CD1c-positive myeloid dendritic cell (primary cell): ENCODE results near the gene STAM.
"Not testable (repeated sequence)": the region's sequence is repeated elsewhere in the genome, so short reads cannot be mapped to it uniquely, and the experiment has no call there.

Experiments used
- DNase-seq: peaks from one replicate; pipeline ENCODE4 v3.0.0-alpha.2; 2016; ENCODE audit errors: extremely low spot score

STAM gene

DNA sequence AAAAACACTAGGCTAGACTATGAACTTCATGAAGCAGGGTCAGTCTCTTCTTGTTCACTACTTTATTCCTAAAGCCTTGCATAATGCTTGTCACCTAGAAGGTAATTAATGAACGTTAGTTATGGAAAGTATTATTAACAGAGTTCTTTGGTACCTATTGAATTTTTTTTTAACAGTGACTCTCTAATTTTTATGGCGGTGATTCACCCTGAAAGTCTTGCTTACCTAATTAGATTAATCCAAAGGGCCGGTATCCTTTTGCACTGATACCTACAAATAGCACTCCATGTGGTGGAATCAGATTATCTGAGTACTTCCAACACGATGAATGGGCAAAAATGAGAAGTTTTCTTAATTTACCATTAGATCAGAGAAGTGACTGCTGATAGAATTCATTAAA, 31.7 kb downstream of the STAM start:
- DNase-seq, result no peak

DNA sequence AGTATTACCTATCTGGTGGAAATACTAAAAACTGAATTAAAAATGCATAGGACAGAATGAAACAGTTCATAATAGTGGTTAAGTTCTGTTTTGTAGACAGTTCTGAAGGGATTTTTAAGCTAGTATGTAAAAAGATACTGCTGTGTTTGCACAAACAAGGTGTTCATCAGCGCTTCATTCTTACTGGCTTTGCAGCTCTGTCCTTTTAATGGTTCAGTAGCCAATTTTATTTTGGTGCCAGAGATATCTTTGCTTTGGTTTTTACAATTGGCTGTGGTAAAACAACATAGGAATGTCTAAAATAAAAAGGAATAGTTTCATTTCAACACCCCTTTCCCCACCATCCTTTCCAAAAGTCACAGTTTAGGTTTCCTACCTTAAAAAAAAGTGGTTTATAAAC, 33.0 kb downstream of the STAM start:
- DNase-seq, result no peak

DNA sequence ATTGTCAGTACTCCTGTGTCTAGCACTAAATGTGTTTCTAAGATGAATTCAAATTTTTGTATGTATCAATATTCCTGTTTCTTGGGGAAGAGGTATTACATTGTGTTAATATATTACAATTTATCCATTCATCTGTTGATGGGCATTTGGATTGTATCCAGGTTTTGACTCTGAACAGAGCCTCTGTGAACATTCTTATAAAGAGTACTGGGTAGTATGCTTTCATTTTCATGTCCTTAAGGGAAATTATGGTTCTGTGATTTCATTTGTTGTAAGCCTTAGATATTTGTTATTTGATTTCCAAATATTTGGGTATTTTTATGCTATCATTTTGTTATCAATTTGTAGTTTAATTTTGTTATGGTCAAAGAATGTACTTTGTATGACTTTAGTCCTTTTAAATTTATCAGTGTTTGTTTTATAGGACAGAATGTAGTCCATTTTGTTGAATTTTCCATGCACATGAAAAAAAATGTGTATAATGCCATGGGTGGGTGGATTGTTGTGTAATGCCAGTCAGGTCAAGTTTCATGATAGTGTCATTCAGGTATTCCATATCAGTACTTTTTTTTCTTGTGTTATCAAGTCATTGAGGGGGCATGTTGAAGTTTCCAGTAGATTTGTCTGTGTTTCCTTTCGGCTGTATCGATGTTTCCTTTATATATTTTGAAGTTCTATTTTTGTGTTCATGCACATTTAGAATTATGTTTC, 38.4 kb downstream of the STAM start:
- DNase-seq, result no peak

DNA sequence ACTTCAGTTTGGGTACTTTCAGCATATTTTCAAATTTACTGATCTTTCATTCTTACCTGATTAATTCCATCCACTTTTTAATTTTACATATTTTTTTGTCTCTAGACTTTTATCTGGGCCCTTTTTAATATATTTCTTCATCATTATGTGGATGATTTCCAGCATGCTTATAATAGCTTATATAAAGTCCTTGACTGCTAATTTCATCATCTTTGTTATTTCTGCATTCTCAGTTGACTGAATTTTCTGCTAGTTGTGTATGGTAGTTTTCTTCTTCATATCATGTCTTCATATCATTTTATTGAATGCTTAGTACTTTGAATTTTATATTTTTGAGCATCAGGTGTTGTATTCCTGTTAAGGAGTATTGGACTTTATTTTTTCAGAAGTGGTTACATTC, 39.6 kb downstream of the STAM start:
- no peak for DNase-seq

DNA sequence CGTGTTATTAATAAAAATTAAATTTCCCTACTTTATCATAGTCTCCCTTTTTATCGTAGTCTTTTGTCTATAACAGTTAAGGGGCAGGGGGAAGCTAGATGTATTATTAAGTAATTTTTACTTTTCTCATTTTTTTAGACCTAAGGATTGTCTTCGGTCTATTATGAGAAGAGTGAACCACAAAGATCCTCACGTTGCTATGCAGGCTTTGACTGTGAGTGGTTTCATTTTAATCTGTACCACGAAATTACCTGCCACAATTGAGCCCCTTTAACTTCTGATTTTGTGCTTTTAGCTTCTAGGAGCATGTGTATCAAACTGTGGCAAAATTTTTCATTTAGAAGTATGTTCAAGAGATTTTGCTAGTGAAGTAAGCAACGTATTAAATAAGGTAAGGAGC, 40.6 kb downstream of the STAM start:
- DNase-seq, result no peak

DNA sequence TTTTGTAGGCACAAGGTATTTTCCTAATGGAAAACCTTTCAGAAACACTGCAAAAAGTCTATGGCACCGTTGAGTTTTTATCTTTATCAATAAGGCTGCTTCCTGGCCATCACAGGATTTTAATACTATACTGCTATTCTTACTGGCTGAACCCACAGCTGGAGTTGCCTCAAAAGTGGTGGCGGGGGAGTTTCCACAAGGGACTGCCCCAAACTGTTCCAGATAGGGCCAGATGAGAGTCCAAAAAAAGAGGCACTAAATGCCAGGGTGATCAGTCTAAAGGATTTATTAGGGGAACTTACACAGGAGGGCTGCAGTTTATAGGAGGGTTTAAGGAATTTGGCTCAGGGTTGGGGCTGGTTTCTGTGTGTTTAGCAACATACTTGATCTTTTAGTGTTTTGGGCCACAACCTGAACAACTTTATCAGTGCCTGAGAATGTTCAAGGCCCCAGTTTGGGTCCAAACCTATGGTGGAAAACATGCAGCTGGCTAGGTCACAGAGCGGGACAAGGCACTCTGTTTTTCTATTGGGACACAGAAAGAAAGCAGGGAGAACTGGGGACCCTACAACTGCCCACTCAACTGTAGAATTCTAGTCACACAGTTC, 41.4 kb downstream of the STAM start:
- DNase-seq, result no peak

DNA sequence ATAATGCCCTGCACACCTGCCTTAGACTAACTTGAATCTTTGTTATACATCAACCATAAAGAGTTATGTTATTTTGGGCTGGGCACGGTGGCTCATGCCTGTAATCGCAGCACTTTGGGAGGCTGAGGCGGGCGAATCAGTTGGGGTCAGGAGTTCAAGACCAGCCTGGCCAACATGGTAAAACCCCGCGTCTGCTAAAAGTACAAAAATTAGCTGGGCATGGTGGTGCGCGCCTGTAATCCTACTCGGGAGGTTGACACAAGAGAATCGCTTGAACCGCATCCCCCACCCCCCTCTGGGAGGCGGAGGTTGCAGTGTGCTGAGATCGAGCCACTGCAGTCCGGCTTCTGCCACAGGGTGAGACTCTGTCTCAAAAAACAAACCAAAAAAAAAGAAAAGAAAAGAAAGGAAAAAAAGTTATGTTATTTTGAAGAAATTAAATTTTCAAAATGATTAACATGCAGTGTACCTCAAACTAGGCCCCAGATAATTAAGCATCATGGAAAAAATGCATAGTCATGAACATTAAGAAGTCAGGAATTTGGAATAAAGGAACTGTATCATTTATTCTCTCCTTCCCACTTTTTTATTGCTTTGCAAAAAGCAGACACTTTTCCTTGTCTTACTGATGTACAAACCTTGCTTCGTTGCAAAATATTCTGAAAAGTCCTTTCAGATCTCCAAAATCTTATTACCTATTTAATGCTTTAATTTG, 43.3 kb downstream of the STAM start:
- no peak for DNase-seq

DNA sequence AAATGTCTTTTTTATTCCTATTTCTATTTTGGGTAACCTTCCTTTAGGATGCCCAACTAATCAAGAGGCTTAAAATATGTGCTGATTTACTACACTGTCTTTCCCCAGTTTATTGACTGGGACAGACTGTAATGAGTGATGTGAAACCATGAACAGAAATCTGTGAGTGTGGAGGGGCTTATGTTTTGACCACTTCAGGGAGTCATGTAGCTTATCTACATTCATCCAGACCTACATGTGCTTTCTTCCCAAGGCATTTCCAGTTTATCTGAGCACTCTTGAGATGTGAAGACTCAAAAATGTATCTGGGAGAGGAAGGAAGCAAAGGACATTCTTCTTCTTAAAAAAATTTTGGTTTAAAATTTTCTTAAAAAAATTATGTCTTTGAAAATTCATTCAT, 45.2 kb downstream of the STAM start:
- no peak for DNase-seq

DNA sequence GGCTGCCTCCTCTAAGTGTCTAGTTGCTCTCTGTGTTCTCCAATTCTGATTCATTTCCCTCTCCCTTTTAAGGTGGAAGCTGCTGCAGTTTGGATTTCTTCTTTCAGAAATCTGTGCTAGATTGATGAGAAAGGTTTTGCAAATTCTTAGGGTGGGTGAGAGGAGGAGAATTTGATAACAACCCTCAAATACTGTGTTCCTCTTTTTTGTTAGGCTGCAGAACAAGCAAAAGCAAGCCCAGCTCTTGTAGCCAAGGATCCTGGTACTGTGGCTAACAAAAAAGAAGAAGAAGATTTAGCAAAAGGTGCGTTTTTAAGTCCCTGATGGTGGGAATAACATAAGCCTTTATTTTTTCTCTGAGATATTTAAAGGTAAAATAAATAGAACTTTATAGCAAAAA, 49.1 kb downstream of the STAM start:
- DNase-seq, result no peak

DNA sequence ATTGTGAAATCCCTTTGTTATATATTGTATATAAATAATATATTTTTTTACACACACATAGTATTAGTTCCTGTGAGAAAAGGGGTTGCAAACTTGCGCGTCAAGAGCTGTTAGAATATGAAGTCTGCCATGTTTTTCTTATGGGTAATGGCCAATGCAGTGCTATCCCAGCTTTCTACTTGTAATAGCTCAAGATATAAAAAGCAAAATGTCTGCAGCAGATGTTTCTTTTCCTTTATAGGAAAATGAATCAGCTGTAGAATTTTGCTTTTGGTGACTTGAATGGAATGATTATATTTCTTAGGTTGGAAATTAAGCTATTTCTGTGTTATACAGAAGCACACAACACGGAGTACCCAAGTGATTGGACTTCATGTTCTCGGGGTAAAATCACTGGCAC, 54.7 kb downstream of the STAM start:
- no peak for DNase-seq

DNA sequence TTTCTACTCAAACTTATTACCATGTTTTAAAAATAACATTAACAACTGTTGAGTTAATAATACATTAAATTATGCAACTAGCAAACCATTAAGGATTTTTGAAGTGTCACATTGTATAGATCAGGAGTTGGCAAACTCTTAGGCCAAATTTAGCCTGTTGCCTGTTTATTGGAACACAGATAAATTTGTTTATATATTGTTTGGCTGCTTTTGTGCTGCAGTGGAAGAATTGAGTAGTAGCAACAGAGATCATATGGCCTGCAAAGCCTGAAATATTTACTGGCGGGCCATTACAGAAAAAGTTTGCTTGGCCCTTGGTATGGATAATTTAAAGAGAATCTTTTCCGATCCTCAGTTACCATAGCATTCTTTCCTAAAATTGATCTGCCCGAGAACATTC, 57.4 kb downstream of the STAM start:
- no peak for DNase-seq

DNA sequence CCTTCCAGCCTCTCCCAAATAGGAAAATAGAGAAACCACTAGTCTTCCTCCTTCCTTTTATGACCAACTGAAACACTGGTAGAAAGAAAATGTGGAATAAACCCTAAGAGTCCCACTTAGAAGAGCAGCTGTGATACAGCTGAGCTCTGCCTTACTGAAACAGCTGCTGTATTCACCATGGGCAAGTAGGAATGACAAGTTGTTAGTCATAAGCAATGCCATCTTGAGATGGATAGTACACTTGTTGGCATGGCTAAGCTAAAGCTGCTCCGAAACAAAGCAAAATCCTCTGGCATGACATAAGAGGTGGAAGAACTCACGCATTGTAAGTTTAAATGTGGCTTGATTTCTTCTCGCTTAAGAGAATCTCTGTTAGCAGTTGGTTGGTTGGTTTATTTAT, 59.8 kb downstream of the STAM start:
- no peak for DNase-seq

DNA sequence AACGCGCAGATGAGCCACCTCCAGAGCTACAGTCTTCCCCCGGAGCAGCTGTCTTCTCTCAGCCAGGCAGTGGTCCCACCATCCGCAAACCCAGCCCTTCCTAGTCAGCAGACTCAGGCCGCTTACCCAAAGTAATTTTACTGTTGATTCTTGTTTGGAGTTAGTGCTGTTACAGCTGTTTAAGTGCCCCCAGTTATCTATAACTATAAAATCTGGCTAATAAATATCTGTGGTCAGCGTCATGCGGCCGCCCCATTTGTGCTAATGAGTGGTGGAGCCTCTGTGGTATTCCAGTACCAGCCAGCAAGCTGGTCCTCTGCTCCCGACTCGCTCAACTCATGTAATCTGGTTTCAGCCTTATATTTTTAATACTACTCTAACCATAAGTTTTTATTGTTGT, 64.9 kb downstream of the STAM start:
- DNase-seq, result no peak

DNA sequence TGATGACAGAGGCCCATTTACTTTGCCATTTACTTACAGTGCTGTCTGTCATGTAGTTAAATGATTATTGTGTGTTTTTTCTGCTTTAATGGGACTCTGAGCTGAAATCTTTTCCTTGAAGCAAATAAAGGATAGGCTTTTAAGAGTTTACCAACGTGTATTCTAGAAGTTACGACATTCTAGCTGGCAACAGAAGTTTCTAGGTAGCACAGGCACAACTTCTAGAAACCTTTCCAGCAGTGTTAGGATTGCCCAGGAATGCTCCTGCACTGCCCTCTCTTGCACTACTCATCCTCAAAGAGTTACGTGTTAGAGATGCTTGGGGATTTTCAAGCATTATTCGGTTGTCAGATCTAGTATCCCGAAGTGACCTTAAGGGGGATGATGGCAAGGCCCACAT, 65.5 kb downstream of the STAM start:
- no peak for DNase-seq

DNA sequence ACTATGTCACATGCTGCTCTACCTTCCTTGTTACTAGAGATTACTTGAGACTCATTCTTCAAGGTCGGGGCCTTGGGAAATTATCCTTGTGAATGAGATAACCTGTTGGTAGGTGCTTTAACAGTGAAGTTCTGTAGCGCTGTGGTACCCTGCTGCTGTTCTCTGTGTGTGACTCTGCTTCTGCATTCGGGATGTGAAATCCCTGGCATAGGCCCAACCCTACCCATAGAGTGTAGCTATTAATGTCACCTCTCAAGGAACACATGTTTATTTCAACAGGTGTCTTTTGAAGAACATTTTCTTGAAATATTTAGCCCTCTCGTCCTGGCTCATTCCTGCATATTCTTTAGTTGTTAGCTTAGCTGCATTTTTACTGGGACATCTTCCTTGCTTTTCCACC, 66.2 kb downstream of the STAM start:
- no peak for DNase-seq

DNA sequence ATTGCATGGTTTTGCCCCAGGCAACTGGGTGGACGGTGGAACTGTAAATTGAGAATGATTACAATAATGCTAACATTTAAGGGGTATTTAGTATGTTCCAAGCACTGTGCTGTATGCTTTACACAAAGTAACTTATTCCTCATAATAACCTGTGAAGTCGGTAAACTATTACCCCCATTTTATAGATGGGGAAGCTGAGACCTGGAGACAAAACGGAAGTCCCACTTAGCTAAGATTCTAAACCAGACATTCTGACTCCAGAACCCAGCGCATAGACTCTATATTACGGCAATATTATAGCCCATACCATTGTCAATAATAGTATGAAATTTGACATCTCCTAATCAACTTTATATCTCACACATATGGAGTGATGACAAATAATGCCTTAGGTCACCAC, 68.1 kb downstream of the STAM start:
- no peak for DNase-seq

DNA sequence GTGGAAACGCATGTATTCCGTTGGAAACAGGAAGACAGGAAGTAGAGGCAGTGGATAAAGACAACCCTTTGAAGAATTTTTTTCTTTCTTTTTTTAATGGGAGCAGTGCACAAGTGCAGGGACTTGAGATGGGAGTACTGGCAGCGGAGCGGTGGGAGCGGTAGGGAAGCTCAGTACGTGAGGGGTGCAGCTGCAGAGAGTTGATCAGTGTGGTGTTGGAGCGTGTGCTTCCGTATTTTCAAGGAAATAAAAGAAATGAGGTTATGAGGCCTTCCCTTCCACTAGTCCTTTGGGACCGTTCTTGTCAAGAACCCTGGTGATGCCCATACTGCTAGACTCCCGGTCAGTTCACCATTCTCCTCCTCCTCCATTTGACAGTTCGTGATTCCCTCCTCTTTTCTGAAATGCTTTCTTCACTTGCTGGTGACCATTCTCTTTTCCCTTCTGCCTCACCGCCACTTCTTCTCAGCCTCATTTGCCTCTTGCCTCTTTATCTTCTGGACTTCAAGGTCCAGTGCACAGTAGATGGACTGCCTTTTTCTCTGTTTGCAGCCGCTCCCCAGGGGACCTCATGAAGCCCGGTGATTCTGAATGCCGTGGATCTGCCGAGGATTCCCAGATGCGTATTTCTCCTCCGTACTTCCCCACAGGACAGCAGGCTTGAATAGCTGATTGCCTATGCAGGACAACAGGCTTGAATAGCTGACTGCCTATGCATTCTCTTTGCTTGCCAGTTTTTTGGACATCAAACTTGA, 68.9 kb downstream of the STAM start:
- DNase-seq, result no peak

DNA sequence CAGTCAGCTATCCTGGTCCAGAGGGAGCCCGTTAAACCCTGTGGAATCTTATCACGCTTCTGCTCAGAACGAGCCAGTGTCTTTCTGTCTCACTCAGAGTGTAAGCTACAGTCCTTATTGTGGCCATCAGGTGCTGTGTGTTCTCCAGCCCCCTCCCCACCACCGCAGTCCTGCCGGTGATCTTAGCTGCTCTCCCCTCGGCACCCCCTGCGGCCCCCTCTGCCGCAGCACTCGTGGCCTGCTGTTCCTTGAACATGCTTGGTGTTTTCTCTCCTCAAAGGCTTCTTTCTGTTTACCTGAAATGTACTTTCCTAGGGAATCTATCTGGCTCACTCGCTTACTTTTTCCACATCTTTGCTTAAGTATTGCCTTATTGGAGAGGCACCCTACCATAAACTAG, 69.8 kb downstream of the STAM start:
- no peak for DNase-seq

DNA sequence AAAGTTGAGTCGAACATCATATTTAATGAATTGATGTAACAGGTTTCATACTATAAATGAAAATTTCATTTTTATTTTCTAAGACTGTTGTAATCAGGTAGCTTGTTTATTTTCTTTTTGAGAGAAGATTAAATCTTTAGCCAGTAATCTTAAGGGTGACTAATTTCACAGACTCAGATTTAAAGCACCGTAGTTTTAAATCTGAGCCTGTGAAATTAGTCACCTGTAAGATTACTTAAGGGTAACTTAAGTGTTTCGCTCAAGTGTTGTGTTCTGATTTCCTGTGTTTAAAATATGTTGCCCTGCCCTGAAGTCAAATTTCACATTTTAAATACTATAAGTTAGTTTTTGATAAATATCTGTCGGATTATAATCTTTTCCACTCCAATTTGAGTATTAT, 72.2 kb downstream of the STAM start:
- DNase-seq, result no peak

DNA sequence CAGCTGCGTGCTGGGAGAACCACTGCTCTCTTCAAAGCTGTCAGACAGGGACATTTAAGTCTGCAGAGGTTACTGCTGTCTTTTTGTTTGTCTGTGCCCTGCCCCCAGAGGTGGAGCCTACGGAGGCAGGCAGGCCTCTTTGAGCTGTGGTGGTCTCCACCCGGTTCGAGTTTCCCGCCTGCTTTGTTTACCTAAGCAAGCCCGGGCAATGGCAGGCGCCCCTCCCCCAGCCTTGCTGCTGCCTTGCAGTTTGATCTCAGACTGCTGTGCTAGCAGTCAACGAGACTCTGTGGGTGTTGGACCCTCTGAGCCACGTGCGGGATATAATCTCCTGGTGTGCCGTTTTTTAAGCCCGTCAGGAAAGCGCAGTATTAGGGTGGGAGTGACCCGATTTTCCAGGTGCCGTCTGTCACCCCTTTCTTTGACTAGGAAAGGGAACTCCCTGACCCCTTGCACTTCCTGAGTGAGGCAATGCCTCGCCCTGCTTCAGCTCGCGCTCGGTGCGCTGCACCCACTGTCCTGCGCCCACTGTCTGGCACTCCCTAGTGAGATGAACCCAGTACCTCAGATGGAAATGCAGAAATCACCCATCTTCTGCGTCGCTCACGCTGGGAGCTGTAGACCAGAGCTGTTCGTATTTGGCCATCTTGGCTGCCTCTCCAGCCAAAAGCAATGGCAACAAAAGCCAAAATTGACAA, 78.5 kb downstream of the STAM start:
- DNase-seq, result not testable (repeated sequence)

DNA sequence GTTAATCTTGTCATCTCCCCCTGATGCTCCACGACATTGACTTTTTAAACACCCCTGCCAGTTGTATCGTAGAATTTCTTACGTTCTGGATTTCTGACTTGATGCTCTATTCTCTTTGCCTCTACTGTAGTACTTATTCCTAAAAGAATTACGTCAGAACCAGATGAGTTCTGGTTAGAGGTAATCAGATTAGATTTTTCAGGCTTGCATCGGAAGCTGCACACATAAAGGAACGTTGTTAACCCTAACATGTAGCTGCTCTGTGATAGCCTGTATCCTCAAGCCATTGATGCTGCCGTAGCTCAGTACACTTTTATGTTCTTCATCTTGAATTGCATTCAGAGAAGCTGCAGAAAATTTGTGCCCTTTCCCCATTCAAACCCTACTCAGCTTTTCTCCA, 81.8 kb downstream of the STAM start:
- no peak for DNase-seq

DNA sequence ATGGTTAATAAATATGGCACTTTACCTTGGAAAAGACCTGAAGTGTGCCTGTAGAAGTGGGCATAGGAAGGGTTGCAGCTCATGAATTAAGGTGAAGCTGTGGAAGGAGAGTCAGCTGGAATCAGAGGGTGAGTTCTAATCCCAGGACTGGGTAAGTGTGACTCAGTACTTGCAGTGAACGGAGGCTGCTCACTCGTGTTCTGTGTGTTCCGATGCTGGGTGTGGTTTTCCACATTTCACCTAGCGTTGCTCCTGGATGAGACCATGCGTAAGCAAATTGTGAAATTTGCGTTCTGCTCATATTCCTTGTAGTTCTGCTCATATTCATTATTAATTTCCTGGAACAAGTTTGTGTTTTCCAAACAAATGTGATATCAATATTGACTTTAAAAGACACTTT, 85.7 kb downstream of the STAM start:
- no peak for DNase-seq
